Tibial nerve (tissue), 3 donors: Measurements from ENCODE around the gene CDH13.

Source experiments
- CTCF ChIP-seq, 5 experiments: fragments of 200-600 bp in 3 of 5; fragments of 450-650 bp in 2 of 5; sonication (generic) in 3 of 5; IDR thresholded peaks; one replicate each; pipeline ENCODE4 v1.5.1; 2016 to 2019; ENCODE audit warnings: antibody characterized with exemption in 5 of 5, mild to moderate bottlenecking in 3 of 5, moderate library complexity in 2 of 5
- POLR2A ChIP-seq, 2 donors: fragments of 450-650 bp; IDR thresholded peaks; one replicate each; pipeline ENCODE4 v1.6.1; 2017; ENCODE audit warnings: antibody characterized with exemption in 2 of 2, mild to moderate bottlenecking in 2 of 2, moderate library complexity in 2 of 2

GRCh38 chr16:83272843-83273242 lies 646.1 kb downstream of the CDH13 start:
- TF ChIP-seq CTCF (IDR thresholded peaks at IDR 0.05), result no peak
- TF ChIP-seq POLR2A (IDR thresholded peaks at IDR 0.05), result no peak
